Dendritic cell treated with granulocyte-macrophage colony-stimulating factor and Interleukin-4, amounts not matched to agents 40 ng/mL and 50 ng/mL, for 4 days (primary cell): ENCODE data around the gene MBD6.
"Not testable (repeated sequence)": the region's sequence is repeated elsewhere in the genome, so short reads cannot be mapped to it uniquely, and the experiment has no call there.

ENCODE experiments used
- H3K27ac Mint-ChIP-seq: one replicate; pipeline ENCODE4 v1.8.0; 2022; ENCODE audit warnings: mild to moderate bottlenecking, mixed read lengths
- H3K27me3 Mint-ChIP-seq: one replicate; pipeline ENCODE4 v1.8.0; 2022; ENCODE audit warnings: mild to moderate bottlenecking, mixed read lengths
- H3K36me3 Mint-ChIP-seq: one replicate; pipeline ENCODE4 v1.8.0; 2022; ENCODE audit warnings: low read depth, mixed read lengths
- H3K4me1 Mint-ChIP-seq: one replicate; pipeline ENCODE4 v1.8.0; 2022; ENCODE audit warnings: low read depth, mixed read lengths
- H3K4me3 Mint-ChIP-seq: one replicate; pipeline ENCODE4 v1.8.0; 2022; ENCODE audit warnings: mild to moderate bottlenecking, moderate library complexity, mixed read lengths
- H3K9me3 Mint-ChIP-seq: one replicate; pipeline ENCODE4 v1.8.0; 2022; ENCODE audit warnings: mixed read lengths
- intact Hi-C: fragments of 100-400 bp; cut with micrococcal nuclease; formaldehyde crosslinking; loops from one replicate; pipeline ENCODE4 v1.15.0; 2022

The MBD6 gene

GRCh38 chr12:57564178-57564740 is 41.6 kb downstream of the MBD6 start:
- peaks cover 32% of the 10 kb centered on the region for H3K27me3 Mint-ChIP-seq
- intact Hi-C loops: no loop called here
- H3K9me3 Mint-ChIP-seq: no peaks in the 10 kb centered on the region
- H3K27ac Mint-ChIP-seq: no peak overlapping the region
- no peaks in the 10 kb centered on the region for H3K4me1 Mint-ChIP-seq
- no peaks in the 10 kb centered on the region for H3K36me3 Mint-ChIP-seq
- H3K4me3 Mint-ChIP-seq: no peak overlapping the region

- no peaks in the 10 kb centered on the region for H3K9me3 Mint-ChIP-seq
- no peaks in the 10 kb centered on the region for H3K4me1 Mint-ChIP-seq
- H3K27ac Mint-ChIP-seq: no peak overlapping the region
- peaks cover 13% of the 10 kb centered on the region for H3K27me3 Mint-ChIP-seq
- no peaks in the 10 kb centered on the region for H3K36me3 Mint-ChIP-seq
- intact Hi-C loops: no loop called here
- H3K4me3 Mint-ChIP-seq: no peak overlapping the region
Measured at GRCh38 chr12:57568838-57569237, 46.2 kb downstream of the MBD6 start.

GRCh38 chr12:57569858-57570257 is 47.2 kb downstream of the MBD6 start:
- H3K4me1 Mint-ChIP-seq: no peaks in the 10 kb centered on the region
- no peak overlapping the region for H3K27ac Mint-ChIP-seq

GRCh38 chr12:57570438-57570837 is 47.8 kb downstream of the MBD6 start:
- H3K27me3 Mint-ChIP-seq, H3K4me1 Mint-ChIP-seq, intact Hi-C loops, H3K4me3 Mint-ChIP-seq, H3K9me3 Mint-ChIP-seq, H3K36me3 Mint-ChIP-seq, H3K27ac Mint-ChIP-seq: not testable (repeated sequence)

More at GRCh38 chr12:57569858-57570257, 47.2 kb downstream of the MBD6 start:
- Mint-ChIP-seq H3K36me3 (no peaks in the 10 kb centered on the region), H3K4me3 (no peak overlapping the region), H3K27me3 (peaks cover 5% of the 10 kb centered on the region), H3K9me3 (no peaks in the 10 kb centered on the region)
- intact Hi-C loops: no loop called here

- Mint-ChIP-seq H3K27ac (no peak overlapping the region), H3K36me3 (no peaks in the 10 kb centered on the region), H3K4me3 (no peak overlapping the region), H3K4me1 (no peaks in the 10 kb centered on the region), H3K9me3 (no peaks in the 10 kb centered on the region), H3K27me3 (peaks cover 11% of the 10 kb centered on the region)
- intact Hi-C loops: no loop called here
Measured at GRCh38 chr12:57571926-57572762, 49.5 kb downstream of the MBD6 start.

GRCh38 chr12:57574795-57575194 is 52.2 kb downstream of the MBD6 start:
- no peaks in the 10 kb centered on the region for H3K36me3 Mint-ChIP-seq
- intact Hi-C loops: no loop called here
- no peaks in the 10 kb centered on the region for H3K9me3 Mint-ChIP-seq
- H3K27me3 Mint-ChIP-seq: peaks cover 15% of the 10 kb centered on the region
- no peak overlapping the region for H3K4me3 Mint-ChIP-seq
- no peak overlapping the region for H3K27ac Mint-ChIP-seq
- H3K4me1 Mint-ChIP-seq: no peaks in the 10 kb centered on the region

GRCh38 chr12:57575771-57576612 is 53.4 kb downstream of the MBD6 start:
- Mint-ChIP-seq H3K27me3 (peaks cover 18% of the 10 kb centered on the region), H3K4me1 (no peaks in the 10 kb centered on the region), H3K36me3 (no peaks in the 10 kb centered on the region), H3K9me3 (no peaks in the 10 kb centered on the region), H3K4me3 (no peak overlapping the region), H3K27ac (no peak overlapping the region)
- intact Hi-C loops: no loop called here

GRCh38 chr12:57576613-57577160 is 54.1 kb downstream of the MBD6 start:
- Mint-ChIP-seq H3K9me3 (no peaks in the 10 kb centered on the region), H3K27me3 (peaks cover 18% of the 10 kb centered on the region), H3K36me3 (no peaks in the 10 kb centered on the region), H3K27ac (no peak overlapping the region), H3K4me1 (no peaks in the 10 kb centered on the region), H3K4me3 (no peak overlapping the region)
- intact Hi-C loops: no loop called here

GRCh38 chr12:57577981-57578758 is 55.5 kb downstream of the MBD6 start:
- no peak overlapping the region for H3K27ac Mint-ChIP-seq
- no peak overlapping the region for H3K4me3 Mint-ChIP-seq
- H3K9me3 Mint-ChIP-seq: no peaks in the 10 kb centered on the region
- H3K36me3 Mint-ChIP-seq: no peaks in the 10 kb centered on the region
- H3K27me3 Mint-ChIP-seq: peaks cover 28% of the 10 kb centered on the region
- H3K4me1 Mint-ChIP-seq: peaks cover 3% of the 10 kb centered on the region
- intact Hi-C loops: no loop called here

GRCh38 chr12:57579011-57579410 is 56.4 kb downstream of the MBD6 start:
- peaks cover 11% of the 10 kb centered on the region for H3K4me1 Mint-ChIP-seq
- peaks cover 32% of the 10 kb centered on the region for H3K27me3 Mint-ChIP-seq

More at GRCh38 chr12:57579011-57579410, 56.4 kb downstream of the MBD6 start:
- H3K9me3 Mint-ChIP-seq: no peaks in the 10 kb centered on the region
- intact Hi-C loops: no loop called here
- no peak overlapping the region for H3K27ac Mint-ChIP-seq
- no peak overlapping the region for H3K4me3 Mint-ChIP-seq
- no peaks in the 10 kb centered on the region for H3K36me3 Mint-ChIP-seq
